Measurements from ENCODE around the gene ST7. TPM values are rescaled to one million over a fixed set of nuclear protein-coding genes. Genes with fewer than 3 reads are reported as not detected.

The ST7 gene
- total RNA-seq, 1 experiment from 2014 or later: 12.9 TPM

- Histone ChIP-seq H4K91ac (ENCODE audit: insufficient read length, low read depth, low read length) (no peak overlapping the region), H4K5ac (ENCODE audit: insufficient read length, low read depth, low read length) (no peak overlapping the region), H4K20me1 (ENCODE audit: control insufficient read depth, insufficient read depth, insufficient read length) (no peaks in the 10 kb centered on the region), H2AFZ (ENCODE audit: low read length) (no peak overlapping the region), H4K8ac (replicated peaks; ENCODE audit: insufficient read length, low read depth, low read length) (no peak overlapping the region), H2BK5ac (ENCODE audit: insufficient read length, low read length) (no peak overlapping the region), H3K18ac (ENCODE audit: insufficient read length, low read depth, low read length) (no peak overlapping the region), H2BK20ac (ENCODE audit: low read depth, low read length, poor library complexity, severe bottlenecking) (no peak overlapping the region), H2BK120ac (ENCODE audit: low read depth, low read length, poor library complexity, severe bottlenecking) (no peak overlapping the region), H2AK5ac (ENCODE audit: insufficient read length, low read length) (no peak overlapping the region), H3K23ac (ENCODE audit: insufficient read length, low read depth, low read length) (no peak overlapping the region), H3K9ac (ENCODE audit: extremely low read depth, insufficient read length, low read length) (no peak overlapping the region), H2BK15ac (ENCODE audit: low read depth, low read length) (no peak overlapping the region), H3K27me3 (ENCODE audit: insufficient read depth, low read length) (no peaks in the 10 kb centered on the region), H3K56ac (ENCODE audit: insufficient read length, low read depth, low read length) (no peak overlapping the region), H3T11ph (ENCODE audit: low read length) (no peak overlapping the region), H3K4ac (ENCODE audit: low read depth, low read length) (no peak overlapping the region), H3K23me2 (ENCODE audit: insufficient read length, low read depth, low read length, poor library complexity, severe bottlenecking) (no peaks in the 10 kb centered on the region), H3K14ac (ENCODE audit: insufficient read depth, low read length) (no peak overlapping the region), H3K79me2 (ENCODE audit: insufficient read depth, low read length) (no peaks in the 10 kb centered on the region), H3K4me1 (ENCODE audit: insufficient read depth, low read length) (peaks cover 4% of the 10 kb centered on the region; the same call in 1 of the 2 replicates), H3K27ac (ENCODE audit: insufficient read length, low read depth, low read length) (no peak overlapping the region), H2BK12ac (ENCODE audit: insufficient read length, low read depth, low read length) (no peak overlapping the region), H3K9me3 (ENCODE audit: control insufficient read depth, low read depth, low read length) (no peaks in the 10 kb centered on the region), H3K79me1 (ENCODE audit: insufficient read depth, low read depth, low read length, poor library complexity, severe bottlenecking) (no peaks in the 10 kb centered on the region), H3K4me2 (ENCODE audit: insufficient read depth, insufficient read length, low read length) (no peak overlapping the region)
- peak overlapping the region in 2 of 3 experiments; percentile 8 to 54; a peak in 2 of 7 replicates for H3K27ac Mint-ChIP-seq
- H3K4me3 Mint-ChIP-seq: no peak overlapping the region
- no peaks in the 10 kb centered on the region for H3K27me3 Mint-ChIP-seq (ENCODE audit: low read depth)
- peaks cover 18 to 28% of the 10 kb centered on the region in 2 experiments for H3K4me1 Mint-ChIP-seq
- DNase-seq: no peak
- no peaks in the 10 kb centered on the region for H3K9me3 Mint-ChIP-seq
- no peaks in the 10 kb centered on the region for H3K36me3 Mint-ChIP-seq (ENCODE audit: insufficient read depth in 1 of 3, low read depth in 3 of 3)
- TF ChIP-seq CTCF (conservative IDR thresholded peaks at IDR 0.05): no peak
- no CpG with 5 or more reads among the region's 5 CpGs for WGBS (ENCODE audit: extremely low coverage, insufficient read length, low lambda C conversion rate)
Measured at GRCh38 chr7:117068511-117069145, 115.3 kb downstream of the ST7 start.
